Peyer's patch (tissue), 4 donors: ENCODE measurements around the gene PDLIM1. TPM values are rescaled to one million over a fixed set of nuclear protein-coding genes. Genes with fewer than 3 reads are reported as not detected.

Experiments used
- DNase-seq, 3 donors: peaks; one replicate each; pipeline ENCODE4 v3.0.0-alpha.2; 2017 to 2019
- H3K27ac ChIP-seq, 4 donors: fragments of 200-600 bp; sonication (generic); one replicate each; pipeline ENCODE4 v1.5.1; 2016 to 2019
- H3K27me3 ChIP-seq, 2 donors: fragments of 200-600 bp; sonication (generic); one replicate each; pipeline ENCODE4 v1.5.1; 2019
- H3K36me3 ChIP-seq, 3 donors: fragments of 200-600 bp; sonication (generic); one replicate each; pipeline ENCODE4 v1.5.1; 2016 to 2019
- H3K4me1 ChIP-seq, 4 donors: fragments of 200-600 bp; sonication (generic); one replicate each; pipeline ENCODE4 v1.5.1; 2016 to 2019
- H3K4me3 ChIP-seq, 4 donors: fragments of 200-600 bp; sonication (generic); 1 replicate in 3 of 4; 2 replicates in 1 of 4; pipeline ENCODE4 v1.5.1; 2016 to 2019; ENCODE audit warnings: mild to moderate bottlenecking in 1 of 4
- H3K9me3 ChIP-seq, 4 donors: fragments of 200-600 bp; sonication (generic); one replicate each; pipeline ENCODE4 v1.5.1; 2016 to 2019; ENCODE audit warnings: mild to moderate bottlenecking in 1 of 4
- POLR2A ChIP-seq, 2 donors: fragments of 450-650 bp; IDR thresholded peaks; one replicate each; pipeline ENCODE4 v1.5.1; 2017; ENCODE audit warnings: antibody characterized with exemption in 2 of 2, mild to moderate bottlenecking in 2 of 2, moderate library complexity in 2 of 2
- total RNA-seq, 4 donors: library from RNA; depleted of rRNA; stranded (reverse); fragments of >200 nt; gene quantifications; one replicate each; pipeline ENCODE4 v1.1.0, GENCODE V29; 2016
- TF ChIP-seq, protein P1 (sequence below), 6 experiments: fragments of 450-650 bp in 4 of 6; fragments of 200-600 bp in 2 of 6; sonication (generic) in 1 of 6; IDR thresholded peaks; one replicate each; pipeline ENCODE4 v1.5.1; 2017 to 2019; ENCODE audit warnings: antibody characterized with exemption in 6 of 6, mild to moderate bottlenecking in 3 of 6, moderate library complexity in 1 of 6

PDLIM1 gene
- total RNA-seq, 4 donors from 2014 or later, result 180 to 351 (median 240) TPM

DNA sequence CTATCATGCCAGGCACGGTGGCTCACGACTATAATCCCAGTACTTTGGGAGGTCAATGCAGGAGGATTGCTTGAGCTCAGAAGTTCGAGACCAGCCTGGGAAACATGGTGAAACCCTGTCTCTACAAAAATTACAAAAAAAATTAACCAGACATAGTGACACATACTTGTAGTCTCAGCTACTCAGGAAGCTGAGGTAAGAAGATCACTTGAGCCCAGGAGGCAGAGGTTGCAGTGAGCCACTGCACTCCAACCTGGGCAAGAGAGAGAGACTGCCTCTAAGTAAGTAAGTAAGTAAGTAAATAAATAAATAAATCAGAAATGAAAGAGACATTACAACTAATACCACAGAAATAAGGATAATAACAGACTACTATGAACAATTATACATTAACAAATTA lies 36.2 kb downstream of the PDLIM1 start:
- TF ChIP-seq, protein P1, sequence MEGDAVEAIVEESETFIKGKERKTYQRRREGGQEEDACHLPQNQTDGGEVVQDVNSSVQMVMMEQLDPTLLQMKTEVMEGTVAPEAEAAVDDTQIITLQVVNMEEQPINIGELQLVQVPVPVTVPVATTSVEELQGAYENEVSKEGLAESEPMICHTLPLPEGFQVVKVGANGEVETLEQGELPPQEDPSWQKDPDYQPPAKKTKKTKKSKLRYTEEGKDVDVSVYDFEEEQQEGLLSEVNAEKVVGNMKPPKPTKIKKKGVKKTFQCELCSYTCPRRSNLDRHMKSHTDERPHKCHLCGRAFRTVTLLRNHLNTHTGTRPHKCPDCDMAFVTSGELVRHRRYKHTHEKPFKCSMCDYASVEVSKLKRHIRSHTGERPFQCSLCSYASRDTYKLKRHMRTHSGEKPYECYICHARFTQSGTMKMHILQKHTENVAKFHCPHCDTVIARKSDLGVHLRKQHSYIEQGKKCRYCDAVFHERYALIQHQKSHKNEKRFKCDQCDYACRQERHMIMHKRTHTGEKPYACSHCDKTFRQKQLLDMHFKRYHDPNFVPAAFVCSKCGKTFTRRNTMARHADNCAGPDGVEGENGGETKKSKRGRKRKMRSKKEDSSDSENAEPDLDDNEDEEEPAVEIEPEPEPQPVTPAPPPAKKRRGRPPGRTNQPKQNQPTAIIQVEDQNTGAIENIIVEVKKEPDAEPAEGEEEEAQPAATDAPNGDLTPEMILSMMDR (IDR thresholded peaks at IDR 0.05), result no peak
- TF ChIP-seq POLR2A (IDR thresholded peaks at IDR 0.05), result no peak
- Histone ChIP-seq H3K36me3 (peaks cover 0 to 52% (median 0%) of the 10 kb centered on the region in 3 donors), H3K9me3 (no peaks in the 10 kb centered on the region), H3K4me3 (no peak overlapping the region), H3K27me3 (no peaks in the 10 kb centered on the region), H3K4me1 (peaks cover 0 to 13% (median 0%) of the 10 kb centered on the region in 4 donors), H3K27ac (no peak overlapping the region)
- no peak for DNase-seq

DNA sequence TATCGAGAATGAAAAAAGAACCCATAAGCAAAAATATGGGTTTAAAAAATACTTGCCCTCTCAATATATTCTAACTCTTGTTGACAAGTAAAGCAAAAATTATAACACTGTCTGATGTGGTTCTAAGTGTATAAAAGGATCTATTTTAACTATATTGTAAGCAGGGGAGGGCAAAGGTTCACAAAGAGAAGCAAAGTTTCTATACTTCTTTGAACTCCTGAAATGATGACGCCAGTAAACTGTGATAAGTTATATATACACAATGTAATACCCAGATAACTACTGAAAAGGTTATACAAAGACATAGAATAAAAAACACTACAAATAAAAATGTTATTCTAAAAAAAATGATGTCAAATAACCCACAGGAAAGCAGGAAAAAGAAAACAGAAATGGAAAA lies 37.1 kb downstream of the PDLIM1 start:
- Histone ChIP-seq H3K36me3 (peaks cover 0 to 44% (median 0%) of the 10 kb centered on the region in 3 donors), H3K27ac (no peak overlapping the region), H3K4me3 (no peak overlapping the region), H3K27me3 (no peaks in the 10 kb centered on the region), H3K9me3 (no peaks in the 10 kb centered on the region), H3K4me1 (peaks cover 0 to 21% (median 0%) of the 10 kb centered on the region in 4 donors)
- no peak for DNase-seq
- TF ChIP-seq, protein P1 (IDR thresholded peaks at IDR 0.05), result no peak
- TF ChIP-seq POLR2A (IDR thresholded peaks at IDR 0.05), result no peak

DNA sequence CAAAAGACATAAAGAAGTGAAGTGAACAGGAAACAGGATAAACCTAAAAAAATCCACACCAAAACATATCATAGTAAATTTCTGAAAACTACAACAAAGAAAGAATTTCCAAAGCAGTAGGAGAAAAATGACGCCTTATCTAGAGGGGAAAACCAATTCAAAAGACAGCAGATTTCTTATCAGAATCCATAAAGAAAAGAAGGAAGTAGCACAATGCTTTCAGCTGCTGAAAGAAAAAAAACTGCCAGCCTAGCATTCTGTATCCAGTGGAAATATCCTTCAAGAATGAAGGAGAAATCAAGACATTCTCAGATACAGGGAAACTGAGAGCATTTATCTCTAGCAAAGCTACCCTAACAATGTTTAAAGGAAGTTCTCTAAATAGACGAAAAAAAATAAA lies 37.8 kb downstream of the PDLIM1 start:
- H3K27ac ChIP-seq, result no peak overlapping the region
- no peaks in the 10 kb centered on the region for H3K27me3 ChIP-seq
- no peak overlapping the region for H3K4me3 ChIP-seq
- no peaks in the 10 kb centered on the region for H3K9me3 ChIP-seq
- H3K36me3 ChIP-seq, result peaks cover 0 to 38% (median 0%) of the 10 kb centered on the region in 3 donors
- peaks cover 0 to 21% (median 0%) of the 10 kb centered on the region in 4 donors for H3K4me1 ChIP-seq
- TF ChIP-seq, protein P1 (IDR thresholded peaks at IDR 0.05), result no peak
- no peak for TF ChIP-seq POLR2A (IDR thresholded peaks at IDR 0.05)
- DNase-seq, result no peak

DNA sequence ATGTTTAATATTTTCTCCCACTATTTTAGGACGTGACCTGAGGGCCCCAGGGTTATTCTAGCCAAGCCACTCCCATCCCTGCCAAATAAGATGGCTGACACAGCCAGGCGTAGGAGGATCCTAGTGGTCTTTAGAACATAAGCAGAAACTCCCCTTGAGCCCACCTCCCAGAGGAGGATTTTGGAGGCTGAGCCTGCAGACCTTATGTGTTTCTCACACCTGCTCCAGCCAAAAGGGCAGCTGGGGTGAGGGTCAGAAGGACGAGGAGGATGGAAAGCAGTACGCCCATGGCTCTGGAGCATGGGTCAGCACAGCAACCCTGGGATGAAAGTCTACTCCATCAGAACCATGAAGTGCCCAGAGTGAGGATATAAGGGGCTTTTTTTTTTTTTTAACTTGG lies 39.9 kb downstream of the PDLIM1 start:
- Histone ChIP-seq H3K4me1 (peaks cover 0 to 26% (median 0%) of the 10 kb centered on the region in 4 donors), H3K4me3 (no peak overlapping the region), H3K27me3 (no peaks in the 10 kb centered on the region), H3K27ac (no peak overlapping the region), H3K36me3 (peaks cover 0 to 30% (median 0%) of the 10 kb centered on the region in 3 donors), H3K9me3 (no peaks in the 10 kb centered on the region)
- TF ChIP-seq POLR2A (IDR thresholded peaks at IDR 0.05), result no peak
- TF ChIP-seq, protein P1 (IDR thresholded peaks at IDR 0.05), result no peak
- no peak for DNase-seq

DNA sequence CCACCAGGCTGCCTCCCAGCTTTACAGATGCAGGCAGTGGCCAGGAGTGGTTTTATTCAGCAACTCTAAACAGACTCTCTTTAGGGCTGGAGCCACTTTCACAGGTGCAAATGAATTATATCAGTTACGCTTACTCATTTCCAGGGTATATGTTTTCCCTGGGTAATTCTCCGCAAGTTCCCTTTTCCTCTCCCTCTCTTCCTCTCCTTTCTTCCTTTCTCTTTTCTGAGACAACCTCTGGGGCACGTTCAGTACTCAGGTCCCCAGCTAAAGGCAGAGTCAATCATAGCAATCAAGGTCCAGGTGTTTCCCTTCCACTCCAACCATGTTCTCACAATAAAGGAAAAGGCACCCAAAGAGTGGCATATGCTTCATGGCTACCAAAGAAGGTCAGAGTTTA lies 41.3 kb downstream of the PDLIM1 start:
- Histone ChIP-seq H3K4me3 (no peak overlapping the region), H3K9me3 (no peaks in the 10 kb centered on the region), H3K27ac (peak overlapping the region in 1 of 4 donors; percentile 61), H3K27me3 (no peaks in the 10 kb centered on the region), H3K4me1 (peaks cover 0 to 26% (median 0%) of the 10 kb centered on the region in 4 donors), H3K36me3 (peaks cover 0 to 42% (median 0%) of the 10 kb centered on the region in 3 donors)
- TF ChIP-seq, protein P1 (IDR thresholded peaks at IDR 0.05), result no peak
- no peak for TF ChIP-seq POLR2A (IDR thresholded peaks at IDR 0.05)
- no peak for DNase-seq

DNA sequence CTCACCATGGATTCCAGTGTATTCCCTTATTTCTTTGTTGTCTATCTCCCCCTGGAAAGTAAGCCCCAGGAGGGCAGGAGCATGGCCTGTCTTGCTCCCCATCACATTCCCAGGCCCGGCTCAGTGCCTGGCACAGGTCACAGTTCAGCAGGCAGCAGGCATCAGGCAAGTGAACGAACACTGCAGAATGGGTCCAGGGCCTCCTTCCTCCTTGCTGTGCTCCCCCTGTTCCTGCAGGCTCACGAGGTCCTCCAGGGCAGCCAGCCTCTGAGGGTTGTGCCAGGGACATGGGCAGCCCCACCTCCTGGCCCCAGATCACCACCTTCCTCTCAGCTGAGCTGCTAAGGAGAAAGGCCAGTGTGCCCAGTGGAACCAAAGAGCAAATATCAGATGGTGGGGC lies 41.8 kb downstream of the PDLIM1 start:
- peak overlapping the region in 1 of 4 donors; percentile 61 for H3K27ac ChIP-seq
- peaks cover 0 to 44% (median 0%) of the 10 kb centered on the region in 3 donors for H3K36me3 ChIP-seq
- DNase-seq, result no peak
- no peaks in the 10 kb centered on the region for H3K27me3 ChIP-seq
- TF ChIP-seq, protein P1 (IDR thresholded peaks at IDR 0.05), result no peak
- no peak for TF ChIP-seq POLR2A (IDR thresholded peaks at IDR 0.05)
- H3K9me3 ChIP-seq, result no peaks in the 10 kb centered on the region
- H3K4me3 ChIP-seq, result no peak overlapping the region
- peaks cover 0 to 26% (median 0%) of the 10 kb centered on the region in 4 donors for H3K4me1 ChIP-seq
